ENCODE data around the gene DPF3. TPM values are rescaled to one million over a fixed set of nuclear protein-coding genes. Genes with fewer than 3 reads are reported as not detected.

Gene DPF3
- total and polyA plus RNA-seq, 9 of the 15 experiments (the other 6 are each of a cell fraction or from before 2014, with no cell fraction given) = 0.21 to 4.9 (median 1.2) TPM

DNA sequence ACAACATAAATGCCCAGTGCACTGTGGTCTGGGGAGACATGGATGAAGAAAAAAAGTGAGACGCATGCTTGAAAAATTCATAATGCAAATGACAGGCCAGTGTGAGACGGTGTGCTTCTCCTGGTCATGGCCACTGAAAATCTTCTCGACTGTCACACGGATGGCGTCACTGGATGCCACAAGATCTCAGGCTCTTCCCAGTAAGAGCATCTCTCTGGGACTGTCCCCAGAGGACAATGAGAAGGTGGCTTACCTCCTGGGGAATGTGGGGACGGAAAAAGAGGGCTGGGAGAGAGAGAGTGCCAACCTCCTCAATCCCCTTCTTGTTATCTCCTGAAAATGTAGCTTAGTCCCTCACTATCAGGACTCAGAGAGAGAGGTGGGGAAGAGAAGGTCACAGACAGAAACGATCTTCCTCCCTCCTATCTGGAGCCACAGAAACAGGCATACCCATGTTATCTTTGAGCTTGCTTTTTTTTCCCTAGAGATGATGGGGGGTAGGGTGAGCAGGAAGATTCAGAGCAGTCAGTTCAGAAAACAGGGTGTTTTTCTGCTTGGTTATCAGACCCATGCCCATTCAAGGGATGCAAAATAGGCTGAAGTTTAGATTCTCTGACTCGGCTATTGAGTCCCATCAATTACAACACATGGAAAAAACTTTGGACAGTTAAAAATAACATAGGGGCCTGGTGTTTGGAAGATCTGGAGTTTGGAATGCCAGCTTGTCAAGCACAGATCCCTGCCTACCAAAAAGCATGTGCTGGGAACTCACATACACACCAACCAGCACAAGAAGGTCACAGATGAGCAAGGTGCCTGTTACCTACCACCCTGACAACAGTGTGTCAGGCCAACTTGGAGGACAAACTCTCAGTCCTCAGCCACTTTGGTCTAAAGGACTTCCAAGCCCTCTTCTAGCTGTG, 24.2 kb downstream of the DPF3 start (continued):
- peak; percentile 32 for TF ChIP-seq CCNT2 (IDR thresholded peaks at IDR 0.05; ENCODE audit: borderline replicate concordance, extremely low read depth, insufficient read length, low read depth, low read length)
- no peak for TF ChIP-seq FOXA3 (CRISPR knock-in tag; conservative IDR thresholded peaks at IDR 0.05 in 1 of 2, IDR thresholded peaks at IDR 0.05 in 1 of 2)
- peak; percentile 79 for TF ChIP-seq CTBP1 (IDR thresholded peaks at IDR 0.05; ENCODE audit: borderline replicate concordance)
- no peak for TF ChIP-seq KDM2B (CRISPR knock-in tag; IDR thresholded peaks at IDR 0.05)
- peak; percentile 82 for TF ChIP-seq TCF3 (CRISPR knock-in tag; IDR thresholded peaks at IDR 0.05)
- TF ChIP-seq EP300 (IDR thresholded peaks at IDR 0.05; ENCODE audit: low read length) = peak; percentile 73; the same call in 1 of the 2 replicates
- peak; percentile 90 for TF ChIP-seq CBFA2T3 (IDR thresholded peaks at IDR 0.05)
- TF ChIP-seq SMAD4 (CRISPR knock-in tag; conservative IDR thresholded peaks at IDR 0.05) = peak; percentile 61; the same call in 1 of the 2 replicates
- TF ChIP-seq ZNF140 (CRISPR knock-in tag; IDR thresholded peaks at IDR 0.05) = no peak
- TF ChIP-seq, protein P1, sequence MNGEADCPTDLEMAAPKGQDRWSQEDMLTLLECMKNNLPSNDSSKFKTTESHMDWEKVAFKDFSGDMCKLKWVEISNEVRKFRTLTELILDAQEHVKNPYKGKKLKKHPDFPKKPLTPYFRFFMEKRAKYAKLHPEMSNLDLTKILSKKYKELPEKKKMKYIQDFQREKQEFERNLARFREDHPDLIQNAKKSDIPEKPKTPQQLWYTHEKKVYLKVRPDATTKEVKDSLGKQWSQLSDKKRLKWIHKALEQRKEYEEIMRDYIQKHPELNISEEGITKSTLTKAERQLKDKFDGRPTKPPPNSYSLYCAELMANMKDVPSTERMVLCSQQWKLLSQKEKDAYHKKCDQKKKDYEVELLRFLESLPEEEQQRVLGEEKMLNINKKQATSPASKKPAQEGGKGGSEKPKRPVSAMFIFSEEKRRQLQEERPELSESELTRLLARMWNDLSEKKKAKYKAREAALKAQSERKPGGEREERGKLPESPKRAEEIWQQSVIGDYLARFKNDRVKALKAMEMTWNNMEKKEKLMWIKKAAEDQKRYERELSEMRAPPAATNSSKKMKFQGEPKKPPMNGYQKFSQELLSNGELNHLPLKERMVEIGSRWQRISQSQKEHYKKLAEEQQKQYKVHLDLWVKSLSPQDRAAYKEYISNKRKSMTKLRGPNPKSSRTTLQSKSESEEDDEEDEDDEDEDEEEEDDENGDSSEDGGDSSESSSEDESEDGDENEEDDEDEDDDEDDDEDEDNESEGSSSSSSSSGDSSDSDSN (IDR thresholded peaks at IDR 0.05; ENCODE audit: borderline replicate concordance in 1 of 2, low read depth in 2 of 2, low read length in 2 of 2) = no peak
- no peak for TF ChIP-seq KLF1 (tag; IDR thresholded peaks at IDR 0.05)
- TF ChIP-seq, protein P2, sequence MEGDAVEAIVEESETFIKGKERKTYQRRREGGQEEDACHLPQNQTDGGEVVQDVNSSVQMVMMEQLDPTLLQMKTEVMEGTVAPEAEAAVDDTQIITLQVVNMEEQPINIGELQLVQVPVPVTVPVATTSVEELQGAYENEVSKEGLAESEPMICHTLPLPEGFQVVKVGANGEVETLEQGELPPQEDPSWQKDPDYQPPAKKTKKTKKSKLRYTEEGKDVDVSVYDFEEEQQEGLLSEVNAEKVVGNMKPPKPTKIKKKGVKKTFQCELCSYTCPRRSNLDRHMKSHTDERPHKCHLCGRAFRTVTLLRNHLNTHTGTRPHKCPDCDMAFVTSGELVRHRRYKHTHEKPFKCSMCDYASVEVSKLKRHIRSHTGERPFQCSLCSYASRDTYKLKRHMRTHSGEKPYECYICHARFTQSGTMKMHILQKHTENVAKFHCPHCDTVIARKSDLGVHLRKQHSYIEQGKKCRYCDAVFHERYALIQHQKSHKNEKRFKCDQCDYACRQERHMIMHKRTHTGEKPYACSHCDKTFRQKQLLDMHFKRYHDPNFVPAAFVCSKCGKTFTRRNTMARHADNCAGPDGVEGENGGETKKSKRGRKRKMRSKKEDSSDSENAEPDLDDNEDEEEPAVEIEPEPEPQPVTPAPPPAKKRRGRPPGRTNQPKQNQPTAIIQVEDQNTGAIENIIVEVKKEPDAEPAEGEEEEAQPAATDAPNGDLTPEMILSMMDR (IDR thresholded peaks at IDR 0.05 in 2 of 3, conservative IDR thresholded peaks at IDR 0.05 in 1 of 3; ENCODE audit: insufficient read depth in 2 of 3, low read depth in 1 of 3, low read length in 3 of 3) = no peak
- no peak for TF ChIP-seq ZNF780A (CRISPR knock-in tag; IDR thresholded peaks at IDR 0.05)
- no peak for TF ChIP-seq SMARCE1 (IDR thresholded peaks at IDR 0.05)
- TF ChIP-seq, protein P3, sequence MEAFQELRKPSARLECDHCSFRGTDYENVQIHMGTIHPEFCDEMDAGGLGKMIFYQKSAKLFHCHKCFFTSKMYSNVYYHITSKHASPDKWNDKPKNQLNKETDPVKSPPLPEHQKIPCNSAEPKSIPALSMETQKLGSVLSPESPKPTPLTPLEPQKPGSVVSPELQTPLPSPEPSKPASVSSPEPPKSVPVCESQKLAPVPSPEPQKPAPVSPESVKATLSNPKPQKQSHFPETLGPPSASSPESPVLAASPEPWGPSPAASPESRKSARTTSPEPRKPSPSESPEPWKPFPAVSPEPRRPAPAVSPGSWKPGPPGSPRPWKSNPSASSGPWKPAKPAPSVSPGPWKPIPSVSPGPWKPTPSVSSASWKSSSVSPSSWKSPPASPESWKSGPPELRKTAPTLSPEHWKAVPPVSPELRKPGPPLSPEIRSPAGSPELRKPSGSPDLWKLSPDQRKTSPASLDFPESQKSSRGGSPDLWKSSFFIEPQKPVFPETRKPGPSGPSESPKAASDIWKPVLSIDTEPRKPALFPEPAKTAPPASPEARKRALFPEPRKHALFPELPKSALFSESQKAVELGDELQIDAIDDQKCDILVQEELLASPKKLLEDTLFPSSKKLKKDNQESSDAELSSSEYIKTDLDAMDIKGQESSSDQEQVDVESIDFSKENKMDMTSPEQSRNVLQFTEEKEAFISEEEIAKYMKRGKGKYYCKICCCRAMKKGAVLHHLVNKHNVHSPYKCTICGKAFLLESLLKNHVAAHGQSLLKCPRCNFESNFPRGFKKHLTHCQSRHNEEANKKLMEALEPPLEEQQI (IDR thresholded peaks at IDR 0.05) = no peak
- no peak for TF ChIP-seq ZNF274 (IDR thresholded peaks at IDR 0.05; ENCODE audit: borderline replicate concordance, low read depth, low read length)
- peak; percentile 28; the same call in 1 of the 2 replicates for TF ChIP-seq TEAD4 (IDR thresholded peaks at IDR 0.05; ENCODE audit: low read length)
- no peak for TF ChIP-seq TEAD4 (CRISPR knock-in tag; IDR thresholded peaks at IDR 0.05; ENCODE audit: borderline replicate concordance)
- TF ChIP-seq TAL1 (IDR thresholded peaks at IDR 0.05) = peak; percentile 65; the same call in 1 of the 2 replicates
- TF ChIP-seq KDM1A (IDR thresholded peaks at IDR 0.05) = peak; percentile 49 to 59; a peak in 1 of 4 replicates
- no peak for TF ChIP-seq GABPB2 (CRISPR knock-in tag; conservative IDR thresholded peaks at IDR 0.05)
- TF ChIP-seq RCOR1 (IDR thresholded peaks at IDR 0.05; ENCODE audit: borderline replicate concordance in 1 of 2, low read depth in 2 of 2, low read length in 2 of 2) = peak in 1 of 2 experiments; percentile 82; a peak in 3 of 4 replicates

Data from K562 (cell line).